Heart left ventricle (tissue), 13 donors: ENCODE measurements around the gene ARIH1.
"Not testable (repeated sequence)": the region's sequence is repeated elsewhere in the genome, so short reads cannot be mapped to it uniquely, and the experiment has no call there.

Experiments
- CTCF ChIP-seq, 12 donors: fragments of 200-600 bp; sonication (generic) in 4 of 12; IDR thresholded peaks; one replicate each; pipeline versions ENCODE4 v1.5.0 to v1.8.0; 2018 to 2022; ENCODE audit warnings: antibody characterized with exemption in 12 of 12, mild to moderate bottlenecking in 5 of 12
- POLR2A ChIP-seq, 2 donors: fragments of 450-650 bp; IDR thresholded peaks; one replicate each; pipeline ENCODE4 v1.6.1; 2017; ENCODE audit warnings: antibody characterized with exemption in 2 of 2, mild to moderate bottlenecking in 2 of 2, moderate library complexity in 2 of 2
- donor health status: ischemic (EF 13 %, LVEDD 7.1; RV severe dilation, severe dysfunction).
- donor health status: DM: no; HTN: yes; CAD: no.
- donor health status: DM: no; HTN: no; CAD: no.
- donor health status: ischemic (EF 25% LVEDD 6.9; RV normal size, moderate dysfunction).
- donor health status: ischemic (EF 25% LVEDD 5.7; RV mildly dilated, moderate dysfunction).
- donor health status: ischemic (EF 35%, LVEDD 5.7; RV mildly dilated, moderate dysfunction).
- donor health status: nonischemic (EF 11% LVEDD 7.7; RV severe dilation, severe dysfunction).
- donor health status: DM: yes; HTN: yes; CAD: no.
- donor health status: PGD.
- donor health status: ischemic (EF 29% LVEDD 5.4; RV normal size, mild dysfunction).
- donor health status: nonischemic (EF 23%, LVEDD 6.1; RV moderate dilation, normal function).

- TF ChIP-seq CTCF, POLR2A (IDR thresholded peaks at IDR 0.05): not testable (repeated sequence)
Measured at GRCh38 chr15:72648631-72649253, 174.6 kb downstream of the ARIH1 start.
